Activated CD4-positive, alpha-beta T cell treated with anti-CD3 and anti-CD28 coated beads, Interleukin-2, amount 10 ng/mL, durations not matched to agents 24 days and 14 days (primary cell): Measurements from ENCODE around the gene WDR19. TPM values are rescaled to one million over a fixed set of nuclear protein-coding genes. Genes with fewer than 3 reads are reported as not detected.
"Not testable (repeated sequence)": the region's sequence is repeated elsewhere in the genome, so short reads cannot be mapped to it uniquely, and the experiment has no call there.

Source experiments
- DNase-seq: peaks from one replicate; pipeline ENCODE4 v3.0.0; 2022
- H3K27ac Mint-ChIP-seq: one replicate; pipeline ENCODE4 v1.8.0; 2022; ENCODE audit warnings: mild to moderate bottlenecking, mixed read lengths
- H3K27me3 Mint-ChIP-seq: one replicate; pipeline ENCODE4 v1.8.0; 2022; ENCODE audit warnings: mixed read lengths
- H3K36me3 Mint-ChIP-seq: one replicate; pipeline ENCODE4 v1.8.0; 2022; ENCODE audit warnings: low read depth, mild to moderate bottlenecking, mixed read lengths
- H3K4me1 Mint-ChIP-seq: one replicate; pipeline ENCODE4 v1.8.0; 2021; ENCODE audit warnings: mixed read lengths
- H3K4me3 Mint-ChIP-seq: one replicate; pipeline ENCODE4 v1.8.0; 2022; ENCODE audit warnings: mild to moderate bottlenecking, moderate library complexity, mixed read lengths
- H3K9me3 Mint-ChIP-seq: one replicate; pipeline ENCODE4 v1.8.0; 2021; ENCODE audit warnings: mixed read lengths
- intact Hi-C: fragments of 100-400 bp; cut with micrococcal nuclease; formaldehyde crosslinking; loops from one replicate; pipeline ENCODE4 v1.15.1; 2023
- total RNA-seq: library from RNA; stranded (reverse); gene quantifications from 2 replicates; pipeline ENCODE4 v1.2.3, GENCODE V29; 2022

Gene WDR19
- total RNA-seq: 12.1 and 15.6 TPM in 2 replicates

DNA sequence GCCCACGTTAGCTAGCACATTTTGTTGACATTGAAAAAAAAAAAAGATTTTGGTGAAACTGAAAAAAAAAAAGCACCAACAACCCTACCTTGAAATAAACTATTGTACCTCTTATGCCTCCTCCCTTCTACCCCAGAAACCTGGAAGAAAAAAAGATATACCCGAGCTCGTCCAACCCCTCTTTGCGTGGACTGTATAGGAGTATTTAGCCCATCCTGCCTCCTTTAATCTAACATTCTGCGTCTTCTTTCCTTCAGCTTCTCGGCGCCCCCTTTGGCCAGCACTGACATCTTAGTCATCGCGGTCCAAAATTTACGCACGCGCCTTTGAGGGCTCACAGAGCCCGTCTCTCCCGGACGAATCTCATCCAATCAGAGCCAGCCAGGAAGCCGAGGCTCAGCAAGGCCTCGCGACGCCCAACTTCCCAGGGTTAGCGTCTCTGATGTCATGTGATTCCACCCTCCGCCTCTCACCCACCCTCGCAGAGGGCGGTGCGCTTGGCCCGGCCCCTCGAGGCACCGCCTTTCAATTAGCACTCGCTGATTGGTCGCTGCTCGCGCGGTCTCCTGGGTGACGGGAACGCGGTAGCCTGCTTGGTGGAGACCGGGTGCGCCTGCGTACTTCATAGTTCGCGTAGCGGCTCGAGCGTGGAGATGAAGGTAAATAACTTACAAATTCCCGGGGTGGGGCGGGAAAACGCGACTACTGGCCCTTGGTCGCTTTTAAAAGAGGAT is at the start of gene WDR19:
WDR19 (plus strand) TSS at position 625 of the 734 bp plus-strand sequence; CDS start at position 654, 29 bp downstream.
- Mint-ChIP-seq H3K27me3 (peaks cover 6% of the 10 kb centered on the region), H3K4me1 (peaks cover 7% of the 10 kb centered on the region), H3K36me3 (no peaks in the 10 kb centered on the region), H3K27ac (no peak within 1 kb of the TSS), H3K4me3 (no peak within 1 kb of the TSS), H3K9me3 (no peaks in the 10 kb centered on the region)
- peak; percentile 100 for DNase-seq
- intact Hi-C loops: loop anchor here (1.0 to 5.0 kb wide), 5 partner anchors 150 to 455 kb away; partner anchors contain the start of genes LIAS, RPL9, SMIM14 and TMEM156

DNA sequence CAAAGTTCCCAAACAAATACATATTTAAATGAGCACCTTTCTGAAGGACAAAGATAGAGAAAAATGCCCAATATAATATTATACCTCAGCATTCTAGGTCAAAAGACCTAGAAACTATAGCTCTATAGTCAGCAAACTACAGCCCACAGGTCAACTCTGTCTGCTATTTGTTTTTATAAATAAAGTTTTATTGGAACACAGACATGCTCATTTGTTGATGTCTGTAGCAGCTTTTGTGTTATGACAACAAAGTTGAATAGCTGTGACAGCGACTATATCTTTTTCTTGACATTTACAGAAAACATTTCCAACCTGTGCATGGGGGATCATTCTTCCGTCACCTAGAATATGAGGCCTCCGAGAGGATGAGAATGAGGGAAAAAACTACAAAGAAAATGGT is 48.7 kb upstream of the WDR19 start:
- H3K36me3 Mint-ChIP-seq: peaks cover 14% of the 10 kb centered on the region
- H3K4me1 Mint-ChIP-seq: peaks cover 13% of the 10 kb centered on the region
- no peaks in the 10 kb centered on the region for H3K9me3 Mint-ChIP-seq
- intact Hi-C loops: loop anchor here (2.0 kb wide), 2 partner anchors 87 to 373 kb away; no protein-coding TSS in a partner anchor
- no peak overlapping the region for H3K27ac Mint-ChIP-seq
- H3K27me3 Mint-ChIP-seq: no peaks in the 10 kb centered on the region
- no peak for DNase-seq
- no peak overlapping the region for H3K4me3 Mint-ChIP-seq

DNA sequence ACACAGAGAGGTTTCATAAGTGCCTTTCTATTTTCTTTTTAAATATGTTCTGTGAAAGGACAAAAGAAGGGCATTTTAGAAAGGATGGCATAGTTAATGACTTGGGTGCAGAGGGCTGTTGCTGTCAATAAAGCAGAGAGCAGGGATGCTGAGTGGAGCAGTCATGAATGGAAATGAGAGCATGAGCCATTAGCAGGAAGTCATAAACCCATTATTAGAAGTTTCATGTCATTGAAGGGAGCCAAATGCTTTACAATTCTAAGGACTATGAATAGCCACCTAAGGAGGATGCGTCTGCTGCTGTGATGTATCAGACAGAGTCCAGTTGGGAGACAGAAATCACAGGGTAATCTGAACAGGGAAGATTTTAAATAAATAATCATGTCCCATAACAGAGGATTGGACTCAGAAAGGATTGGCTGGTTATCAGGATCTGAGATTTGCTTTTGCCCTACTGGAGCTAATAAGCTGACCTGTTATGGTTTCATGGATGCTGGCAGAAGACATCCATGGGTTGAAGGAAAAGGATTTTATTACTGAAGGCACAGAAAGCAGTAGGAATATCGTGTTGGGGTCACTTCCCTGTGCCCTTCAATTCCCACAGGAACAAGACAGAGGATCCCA is 47.5 kb upstream of the WDR19 start:
- H3K4me3 Mint-ChIP-seq: no peak overlapping the region
- H3K27ac Mint-ChIP-seq: peak overlapping the region; percentile 36
- peaks cover 13% of the 10 kb centered on the region for H3K4me1 Mint-ChIP-seq
- no peak for DNase-seq
- intact Hi-C loops: loop anchor here (1.0 to 2.0 kb wide), 4 partner anchors 88 to 374 kb away; no protein-coding TSS in a partner anchor
- H3K27me3 Mint-ChIP-seq: no peaks in the 10 kb centered on the region
- H3K36me3 Mint-ChIP-seq: peaks cover 9% of the 10 kb centered on the region
- no peaks in the 10 kb centered on the region for H3K9me3 Mint-ChIP-seq

DNA sequence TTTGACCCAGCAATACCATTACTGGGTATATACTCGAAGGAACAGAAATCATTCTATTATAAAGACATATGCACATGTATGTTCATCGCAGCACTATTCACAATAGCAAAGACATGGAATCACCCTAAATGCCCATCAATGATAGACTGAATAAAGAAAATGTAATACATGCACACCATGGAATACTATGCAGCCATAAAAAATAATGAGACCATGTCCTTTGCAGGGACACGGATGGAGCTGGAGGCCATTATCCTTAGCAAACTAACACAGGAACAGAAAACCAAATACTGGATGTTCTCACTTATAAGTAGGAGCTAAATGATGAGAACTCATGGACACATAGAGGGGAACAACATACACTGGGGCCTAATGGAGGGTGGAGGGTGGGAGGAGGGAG is 44.1 kb upstream of the WDR19 start:
- DNase-seq, H3K27ac Mint-ChIP-seq, H3K36me3 Mint-ChIP-seq, H3K4me3 Mint-ChIP-seq, intact Hi-C loops, H3K27me3 Mint-ChIP-seq, H3K9me3 Mint-ChIP-seq: not testable (repeated sequence)
- peaks cover 13% of the 10 kb centered on the region for H3K4me1 Mint-ChIP-seq

DNA sequence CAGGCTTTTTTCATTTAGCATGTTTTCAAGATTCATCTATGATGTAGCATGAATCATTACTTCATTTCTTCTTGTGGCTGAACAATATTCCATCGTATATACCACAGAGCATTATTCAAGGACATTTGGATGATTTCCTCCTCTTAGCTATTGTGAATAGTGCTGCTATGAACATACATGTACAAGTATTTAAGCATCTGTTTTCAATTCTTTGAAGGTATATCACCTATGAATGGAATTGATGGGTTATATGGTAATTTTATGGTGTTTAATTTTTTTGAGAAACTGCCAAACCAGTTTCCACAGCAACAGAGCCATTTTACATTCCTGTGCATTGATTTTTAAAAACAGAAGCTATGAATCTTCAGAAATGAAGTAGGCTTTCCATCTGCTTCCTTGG is 36.1 kb upstream of the WDR19 start:
- H3K36me3 Mint-ChIP-seq: peaks cover 4% of the 10 kb centered on the region
- no peak overlapping the region for H3K4me3 Mint-ChIP-seq
- no peak overlapping the region for H3K27ac Mint-ChIP-seq
- no peak for DNase-seq
- intact Hi-C loops: no loop called here
- H3K4me1 Mint-ChIP-seq: peaks cover 8% of the 10 kb centered on the region
- no peaks in the 10 kb centered on the region for H3K27me3 Mint-ChIP-seq
- H3K9me3 Mint-ChIP-seq: no peaks in the 10 kb centered on the region

DNA sequence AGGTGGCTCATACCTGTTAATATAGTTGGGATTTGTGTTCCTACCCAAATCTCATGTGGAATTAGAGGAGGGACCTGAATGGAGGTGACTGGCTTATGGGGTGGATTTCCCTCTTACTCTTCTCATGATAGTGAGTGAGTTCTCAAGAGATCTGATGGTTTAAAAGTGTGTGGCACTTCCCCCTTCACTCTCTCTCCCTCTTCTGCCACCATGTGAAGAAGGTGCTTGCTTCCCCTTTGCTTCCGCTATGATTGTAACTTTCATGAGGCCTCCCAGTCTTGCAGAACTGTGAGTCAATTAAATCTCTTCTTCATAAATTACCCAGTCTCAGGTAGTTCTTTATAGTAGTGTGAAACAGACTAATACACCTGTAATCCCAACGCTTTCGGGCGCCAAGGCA is 28.3 kb upstream of the WDR19 start:
- DNase-seq: no peak
- Mint-ChIP-seq H3K36me3 (no peaks in the 10 kb centered on the region), H3K4me3 (no peak overlapping the region), H3K27me3 (no peaks in the 10 kb centered on the region), H3K4me1 (peaks cover 6% of the 10 kb centered on the region), H3K27ac (no peak overlapping the region), H3K9me3 (no peaks in the 10 kb centered on the region)
- intact Hi-C loops: no loop called here

DNA sequence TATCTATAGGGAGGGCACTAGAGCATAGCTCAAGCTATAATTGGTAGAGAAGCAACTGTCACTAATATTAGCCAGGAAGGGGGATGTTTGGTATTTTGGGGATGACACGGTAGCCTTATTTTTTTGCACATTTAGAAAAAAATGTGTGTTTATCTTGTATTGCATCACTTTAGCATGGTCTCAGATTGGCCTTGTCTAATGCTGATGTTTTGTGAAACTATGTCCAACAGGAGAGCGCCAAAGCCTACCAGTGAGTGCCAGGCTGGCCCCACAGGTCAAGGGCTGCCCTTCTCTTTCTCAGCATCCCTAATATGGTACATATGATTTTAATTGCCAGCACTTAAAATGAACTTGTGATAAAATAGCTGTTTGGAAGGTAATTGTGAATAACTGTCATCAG is 24.8 kb upstream of the WDR19 start:
- no peak overlapping the region for H3K27ac Mint-ChIP-seq
- H3K4me3 Mint-ChIP-seq: no peak overlapping the region
- H3K27me3 Mint-ChIP-seq: peaks cover 8% of the 10 kb centered on the region
- intact Hi-C loops: no loop called here
- H3K36me3 Mint-ChIP-seq: no peaks in the 10 kb centered on the region
- no peaks in the 10 kb centered on the region for H3K9me3 Mint-ChIP-seq
- H3K4me1 Mint-ChIP-seq: no peaks in the 10 kb centered on the region
- no peak for DNase-seq

DNA sequence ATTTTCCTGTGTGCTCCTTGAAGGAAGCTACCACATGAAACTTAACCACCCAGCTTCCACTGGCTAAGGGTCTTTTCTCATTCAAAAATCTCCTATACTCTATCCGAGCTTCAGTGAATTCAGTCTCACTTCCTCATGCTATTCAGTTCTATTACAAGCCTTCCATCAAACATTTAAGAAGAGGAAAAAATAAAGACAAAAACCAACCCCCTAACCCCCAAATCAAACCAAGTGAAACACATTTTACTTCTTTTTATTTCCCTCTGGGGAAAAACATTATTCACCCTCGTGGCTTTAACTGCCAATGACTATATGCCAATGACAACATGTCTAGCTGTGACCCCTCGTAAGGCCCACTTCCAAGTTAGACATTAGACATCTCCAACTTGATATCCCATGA is 16.2 kb upstream of the WDR19 start:
- no peaks in the 10 kb centered on the region for H3K36me3 Mint-ChIP-seq
- DNase-seq: no peak
- H3K27me3 Mint-ChIP-seq: peaks cover 11% of the 10 kb centered on the region
- H3K9me3 Mint-ChIP-seq: peaks cover 5% of the 10 kb centered on the region
- H3K4me1 Mint-ChIP-seq: peaks cover 2% of the 10 kb centered on the region
- intact Hi-C loops: no loop called here
- no peak overlapping the region for H3K4me3 Mint-ChIP-seq
- H3K27ac Mint-ChIP-seq: no peak overlapping the region

DNA sequence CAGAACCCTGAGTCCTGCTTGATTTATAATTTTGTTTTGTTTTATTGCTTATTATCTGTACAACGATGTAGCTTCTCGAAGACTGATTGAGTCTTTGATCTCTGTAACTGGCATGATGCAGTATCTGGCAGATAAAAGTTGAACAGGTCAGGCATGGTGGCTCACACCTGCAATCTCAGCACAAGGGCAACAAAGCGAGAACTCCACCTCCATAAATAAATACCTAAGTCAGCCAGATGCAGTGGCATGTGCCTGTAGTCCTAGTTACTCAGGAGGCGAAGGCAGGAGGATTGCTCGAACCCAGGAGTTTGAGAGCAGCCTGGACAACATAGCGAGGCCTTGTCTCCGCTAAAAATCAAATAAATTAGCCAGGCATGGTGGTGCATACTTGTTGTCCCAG is 15.7 kb upstream of the WDR19 start:
- no peak overlapping the region for H3K27ac Mint-ChIP-seq

DNA sequence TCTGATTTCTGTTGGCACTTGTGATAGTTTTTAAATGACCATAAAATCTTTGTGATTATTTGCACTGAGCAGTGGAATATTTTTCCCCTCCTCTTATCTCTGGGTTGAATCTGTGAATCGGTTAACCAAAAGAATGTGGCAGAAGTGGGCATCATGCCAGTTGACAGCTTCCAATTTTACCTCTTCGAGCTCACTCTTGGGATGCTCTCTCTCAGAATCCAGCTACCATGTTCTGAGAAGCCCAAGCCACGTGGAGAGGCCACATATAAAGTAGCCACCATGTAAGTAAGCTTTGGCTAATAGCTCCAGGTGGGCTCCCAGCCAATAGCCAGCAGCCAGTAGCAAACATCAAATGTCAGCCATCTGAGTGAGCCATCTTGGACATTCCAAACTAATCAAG is 12.9 kb upstream of the WDR19 start:
- Mint-ChIP-seq H3K4me1 (peaks cover 2% of the 10 kb centered on the region), H3K27ac (no peak overlapping the region), H3K4me3 (no peak overlapping the region), H3K36me3 (no peaks in the 10 kb centered on the region), H3K9me3 (peaks cover 5% of the 10 kb centered on the region), H3K27me3 (peaks cover 22% of the 10 kb centered on the region)
- intact Hi-C loops: no loop called here
- DNase-seq: no peak

More for the DNA sequence above, 15.7 kb upstream of the WDR19 start:
- no peaks in the 10 kb centered on the region for H3K36me3 Mint-ChIP-seq
- DNase-seq: no peak
- H3K4me3 Mint-ChIP-seq: no peak overlapping the region
- intact Hi-C loops: no loop called here
- peaks cover 5% of the 10 kb centered on the region for H3K9me3 Mint-ChIP-seq
- H3K4me1 Mint-ChIP-seq: peaks cover 2% of the 10 kb centered on the region
- H3K27me3 Mint-ChIP-seq: peaks cover 11% of the 10 kb centered on the region

DNA sequence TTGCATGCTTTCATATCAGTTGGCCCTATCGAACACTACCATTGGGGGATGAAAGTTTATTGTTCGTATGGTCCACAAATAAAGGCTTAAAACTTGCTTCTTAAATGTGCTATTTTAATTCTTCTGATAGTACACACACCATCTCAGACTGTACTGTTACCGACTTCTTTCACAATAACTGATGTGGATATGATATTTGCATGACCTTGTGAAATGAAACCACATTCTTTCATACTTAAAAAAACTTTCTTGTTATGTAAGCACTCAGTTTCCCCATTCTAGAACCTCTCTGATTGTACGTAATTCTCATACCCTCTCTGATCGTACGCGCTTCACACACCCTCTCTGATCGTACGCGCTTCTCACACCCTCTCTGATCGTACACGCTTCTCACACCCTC is 12.0 kb upstream of the WDR19 start:
- Mint-ChIP-seq H3K27ac (no peak overlapping the region), H3K9me3 (peaks cover 5% of the 10 kb centered on the region), H3K4me3 (no peak overlapping the region), H3K36me3 (no peaks in the 10 kb centered on the region), H3K4me1 (peaks cover 2% of the 10 kb centered on the region), H3K27me3 (peaks cover 27% of the 10 kb centered on the region)
- intact Hi-C loops: no loop called here
- no peak for DNase-seq

DNA sequence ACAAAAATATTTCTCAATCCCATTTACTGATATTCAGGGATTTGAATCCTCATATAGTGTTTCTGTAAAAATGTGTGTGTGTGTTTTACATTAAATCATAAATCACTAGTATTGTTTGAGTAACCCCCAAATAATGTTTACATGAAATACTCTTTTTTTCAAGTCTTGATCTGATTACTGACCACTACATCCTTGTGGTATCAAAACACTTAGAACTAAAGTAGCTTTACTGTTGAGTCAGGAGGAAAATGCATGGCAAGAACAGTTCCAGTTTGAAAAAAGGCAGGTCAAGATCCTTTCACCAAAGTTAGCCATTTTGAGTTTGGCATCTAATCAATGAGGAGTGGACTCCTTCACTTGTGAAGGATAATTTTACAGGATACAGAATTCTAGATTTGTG is 3.6 kb upstream of the WDR19 start:
- H3K9me3 Mint-ChIP-seq: no peaks in the 10 kb centered on the region
- H3K27ac Mint-ChIP-seq: no peak overlapping the region
- peaks cover 7% of the 10 kb centered on the region for H3K4me1 Mint-ChIP-seq
- no peak overlapping the region for H3K4me3 Mint-ChIP-seq
- intact Hi-C loops: no loop called here
- DNase-seq: no peak
- H3K27me3 Mint-ChIP-seq: peaks cover 19% of the 10 kb centered on the region
- H3K36me3 Mint-ChIP-seq: no peaks in the 10 kb centered on the region

DNA sequence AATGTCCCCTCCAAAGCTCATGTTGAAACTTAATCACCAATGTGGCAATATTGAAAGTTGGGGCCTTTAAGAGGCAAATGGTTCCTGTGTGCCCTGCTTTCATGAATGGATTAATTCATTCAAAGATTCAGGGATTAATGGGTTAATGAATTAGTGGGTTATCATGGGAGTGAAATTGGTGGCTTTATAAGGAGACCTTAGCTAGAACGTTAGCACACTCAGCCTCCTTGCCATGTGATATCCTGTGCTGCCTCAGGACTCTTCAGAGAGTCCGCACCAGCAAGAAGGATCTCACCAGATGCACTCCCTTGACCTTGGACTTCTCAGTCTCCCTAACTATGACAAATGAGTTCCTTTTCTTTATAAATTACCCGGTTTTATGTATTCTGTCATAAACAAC is 2.6 kb upstream of the WDR19 start:
- Mint-ChIP-seq H3K4me1 (peaks cover 7% of the 10 kb centered on the region), H3K27me3 (peaks cover 15% of the 10 kb centered on the region), H3K27ac (no peak overlapping the region), H3K4me3 (no peak overlapping the region), H3K36me3 (no peaks in the 10 kb centered on the region), H3K9me3 (no peaks in the 10 kb centered on the region)
- intact Hi-C loops: loop anchor here (5.0 kb wide), 2 partner anchors 147 to 458 kb away; partner anchors contain the start of genes SMIM14 and TMEM156
- DNase-seq: no peak

DNA sequence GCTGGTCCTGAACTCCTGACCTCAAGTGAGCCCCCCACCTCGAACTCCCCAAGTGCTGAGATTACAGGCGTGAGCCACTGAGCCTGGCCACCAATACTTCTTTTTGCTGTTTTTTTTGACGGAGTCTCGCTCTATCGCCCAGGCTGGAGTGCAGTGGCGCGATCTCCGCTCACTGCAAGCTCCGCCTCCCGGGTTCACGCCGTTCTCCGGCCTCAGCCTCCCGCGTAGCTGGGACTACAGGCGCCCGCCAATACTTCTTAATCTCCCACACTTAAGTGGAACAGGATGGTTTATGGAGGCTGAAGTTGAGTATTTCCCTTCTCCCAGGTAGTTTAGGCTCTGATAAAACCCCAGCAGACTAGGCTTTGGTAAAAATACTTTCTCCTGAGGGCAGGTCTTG is 1.7 kb upstream of the WDR19 start:
- H3K27ac Mint-ChIP-seq, H3K36me3 Mint-ChIP-seq, H3K4me1 Mint-ChIP-seq, H3K27me3 Mint-ChIP-seq, H3K9me3 Mint-ChIP-seq, DNase-seq: not testable (repeated sequence)
- peak overlapping the region; percentile 13 for H3K4me3 Mint-ChIP-seq
- intact Hi-C loops: loop anchor here (5.0 kb wide), 2 partner anchors 148 to 457 kb away; partner anchors contain the start of genes SMIM14 and TMEM156
